ENCODE measurements around the gene DLGAP1.

The DLGAP1 gene

GRCh38 chr18:3526421-3527354 is 928.4 kb downstream of the DLGAP1 start:
- no peak overlapping the region for H3K27ac ChIP-seq
- TF ChIP-seq CTCF (IDR thresholded peaks at IDR 0.05) (no peak), ZFX (IDR thresholded peaks at IDR 0.05; ENCODE audit: borderline replicate concordance) (no peak)

GRCh38 chr18:3525870-3526420 is 929.2 kb downstream of the DLGAP1 start:
- H3K27ac ChIP-seq, result no peak overlapping the region
- TF ChIP-seq ZFX (IDR thresholded peaks at IDR 0.05; ENCODE audit: borderline replicate concordance) (no peak), CTCF (IDR thresholded peaks at IDR 0.05) (no peak)

- TF ChIP-seq CTCF (IDR thresholded peaks at IDR 0.05), result no peak
- TF ChIP-seq ZFX (IDR thresholded peaks at IDR 0.05; ENCODE audit: borderline replicate concordance), result no peak
- no peak overlapping the region for H3K27ac ChIP-seq
These were observed 930.4 kb downstream of the DLGAP1 start for GRCh38 chr18:3524706-3525105.

GRCh38 chr18:3520230-3521085 is 934.6 kb downstream of the DLGAP1 start:
- no peak overlapping the region for H3K27ac ChIP-seq
- TF ChIP-seq ZFX (IDR thresholded peaks at IDR 0.05; ENCODE audit: borderline replicate concordance) (no peak), CTCF (IDR thresholded peaks at IDR 0.05) (no peak)

DNA sequence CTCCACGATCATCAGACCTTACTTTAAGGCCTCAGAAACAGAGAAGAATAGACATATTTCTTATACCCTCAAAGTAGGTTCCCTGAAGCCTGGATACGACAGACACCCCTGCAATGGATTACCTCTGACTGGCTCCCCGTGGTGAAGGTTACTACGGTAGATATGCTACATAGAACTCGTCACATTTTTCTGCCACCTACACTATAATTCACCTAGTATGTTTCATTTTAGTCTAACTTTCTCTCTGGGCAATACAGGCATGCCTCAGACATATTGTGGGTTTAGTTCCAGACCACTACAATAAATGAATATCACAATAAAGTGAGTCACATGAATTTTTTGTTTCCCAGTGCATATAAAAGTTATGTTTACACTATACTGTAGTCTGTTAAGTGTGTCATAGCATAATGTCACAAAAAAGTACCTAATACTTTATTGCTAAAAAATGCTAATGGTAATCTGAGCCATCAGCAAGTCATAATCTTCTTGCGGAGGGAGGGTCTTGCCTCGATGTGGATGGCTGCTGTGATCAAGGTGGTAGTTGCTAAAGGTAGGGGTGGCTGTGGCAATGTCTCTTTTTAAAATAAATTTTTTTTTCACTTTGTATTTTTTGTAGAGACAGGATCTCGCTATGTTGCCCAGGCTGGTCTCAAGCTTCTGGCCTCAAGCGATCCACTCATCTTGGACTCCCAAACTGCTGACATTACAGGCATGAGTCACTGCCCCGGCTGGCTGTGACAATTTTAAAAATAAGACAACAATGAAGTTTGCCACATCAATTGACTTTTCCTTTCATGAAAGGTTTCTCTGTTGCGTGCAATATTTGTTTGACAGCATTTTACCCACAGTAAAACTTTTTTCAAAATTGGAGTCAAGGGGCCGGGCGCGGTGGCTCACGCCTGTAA is 940.5 kb downstream of the DLGAP1 start:
- no peak for TF ChIP-seq CTCF (IDR thresholded peaks at IDR 0.05)
- no peak for TF ChIP-seq ZFX (IDR thresholded peaks at IDR 0.05; ENCODE audit: borderline replicate concordance)
- H3K27ac ChIP-seq, result no peak overlapping the region

DNA sequence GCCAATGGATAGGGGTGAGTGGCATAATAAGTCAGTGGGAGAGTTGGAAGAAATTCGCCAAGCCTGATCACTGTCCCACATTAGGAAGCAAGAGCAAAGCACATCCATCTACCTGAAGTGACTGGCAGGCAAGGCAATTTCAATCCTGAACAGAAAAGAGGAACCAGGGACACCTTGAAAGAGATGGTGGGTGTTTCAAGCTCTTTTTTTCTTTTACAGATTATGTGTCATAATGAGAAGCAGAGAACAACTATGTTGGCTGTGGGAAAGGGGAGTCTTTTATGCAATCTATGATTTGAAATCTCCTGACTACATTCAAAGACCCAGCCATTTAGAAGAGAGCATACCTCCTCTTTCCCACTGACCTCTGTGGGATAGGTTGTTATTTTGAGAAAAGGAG is 941.6 kb downstream of the DLGAP1 start:
- no peak overlapping the region for H3K27ac ChIP-seq
- no peak for TF ChIP-seq ZFX (IDR thresholded peaks at IDR 0.05; ENCODE audit: borderline replicate concordance)
- no peak for TF ChIP-seq CTCF (IDR thresholded peaks at IDR 0.05)
